HEK293 (cell line): ENCODE results near the gene ZNF792.

ENCODE experiments used
- BCL11A ChIP-seq: fragments of 450-650 bp; formaldehyde crosslinking; IDR thresholded peaks from 2 replicates; pipeline ENCODE4 v1.5.1; 2016; ENCODE audit warnings: low read depth, missing biosample characterization, missing genetic modification characterization
- CTCF ChIP-seq: fragments of 450-650 bp; formaldehyde crosslinking; IDR thresholded peaks from 2 replicates; pipeline ENCODE4 v1.5.1; 2016; ENCODE audit warnings: missing biosample characterization, missing genetic modification characterization
- GLIS1 ChIP-seq: fragments of 450-650 bp; formaldehyde crosslinking; IDR thresholded peaks from 2 replicates; pipeline ENCODE4 v1.5.1; 2016; ENCODE audit warnings: missing biosample characterization, missing genetic modification characterization
- KLF16 ChIP-seq: fragments of 450-650 bp; formaldehyde crosslinking; IDR thresholded peaks from 2 replicates; pipeline ENCODE4 v1.5.1; 2017; ENCODE audit warnings: missing biosample characterization, missing genetic modification characterization
- ZFHX2 ChIP-seq: fragments of 450-650 bp; formaldehyde crosslinking; conservative IDR thresholded peaks from 2 replicates; pipeline ENCODE4 v1.5.1; 2016; ENCODE audit warnings: missing biosample characterization, missing genetic modification characterization
- ZFP3 ChIP-seq: fragments of 450-650 bp; formaldehyde crosslinking; IDR thresholded peaks from 2 replicates; pipeline ENCODE4 v1.5.1; 2016; ENCODE audit warnings: low read depth, missing biosample characterization, missing genetic modification characterization
- ZNF133 ChIP-seq: fragments of 450-650 bp; formaldehyde crosslinking; IDR thresholded peaks from 2 replicates; pipeline ENCODE4 v1.5.1; 2016; ENCODE audit warnings: missing biosample characterization, missing genetic modification characterization
- ZNF292 ChIP-seq: fragments of 450-650 bp; formaldehyde crosslinking; IDR thresholded peaks from 2 replicates; pipeline ENCODE4 v1.5.1; 2016; ENCODE audit warnings: low read depth, missing biosample characterization, missing genetic modification characterization, borderline replicate concordance
- ZNF354C ChIP-seq: fragments of 450-650 bp; formaldehyde crosslinking; IDR thresholded peaks from 2 replicates; pipeline ENCODE4 v1.5.1; 2016; ENCODE audit warnings: missing biosample characterization, missing genetic modification characterization, low read depth, borderline replicate concordance
- ZNF580 ChIP-seq: fragments of 450-650 bp; formaldehyde crosslinking; IDR thresholded peaks from 2 replicates; pipeline ENCODE4 v1.5.1; 2016; ENCODE audit warnings: missing biosample characterization, missing genetic modification characterization
- ZNF677 ChIP-seq: fragments of 450-650 bp; IDR thresholded peaks from 2 replicates; pipeline ENCODE4 v1.5.0; 2018; ENCODE audit warnings: missing biosample characterization, mild to moderate bottlenecking, missing genetic modification characterization, moderate library complexity
- ZNF785 ChIP-seq: fragments of 450-650 bp; formaldehyde crosslinking; IDR thresholded peaks from 2 replicates; pipeline ENCODE4 v1.5.1; 2016; ENCODE audit warnings: missing biosample characterization, missing genetic modification characterization

- TF ChIP-seq ZFP3 (tag by site-specific recombination), result no peak
- no peak for TF ChIP-seq CTCF
- TF ChIP-seq KLF16 (tag by site-specific recombination), result no peak
- TF ChIP-seq GLIS1 (tag by site-specific recombination), result no peak
- no peak for TF ChIP-seq ZNF785 (tag by site-specific recombination)
- no peak for TF ChIP-seq ZNF133 (tag by site-specific recombination)
- no peak for TF ChIP-seq ZNF677
- no peak for TF ChIP-seq ZNF354C (tag by site-specific recombination)
- no peak for TF ChIP-seq ZNF292 (tag by site-specific recombination)
- no peak for TF ChIP-seq ZNF580 (tag by site-specific recombination)
- TF ChIP-seq BCL11A (tag by site-specific recombination), result no peak
- no peak for TF ChIP-seq ZFHX2 (tag by site-specific recombination)
These were observed 42.4 kb upstream of the ZNF792 start for GRCh38 chr19:35006342-35006998.
